ENCODE results near the gene HSBP1L1. TPM values are rescaled to one million over a fixed set of nuclear protein-coding genes. Genes with fewer than 3 reads are reported as not detected.

The HSBP1L1 gene
- total RNA-seq, 1 experiment from 2014 or later, result 56.8 TPM

DNA sequence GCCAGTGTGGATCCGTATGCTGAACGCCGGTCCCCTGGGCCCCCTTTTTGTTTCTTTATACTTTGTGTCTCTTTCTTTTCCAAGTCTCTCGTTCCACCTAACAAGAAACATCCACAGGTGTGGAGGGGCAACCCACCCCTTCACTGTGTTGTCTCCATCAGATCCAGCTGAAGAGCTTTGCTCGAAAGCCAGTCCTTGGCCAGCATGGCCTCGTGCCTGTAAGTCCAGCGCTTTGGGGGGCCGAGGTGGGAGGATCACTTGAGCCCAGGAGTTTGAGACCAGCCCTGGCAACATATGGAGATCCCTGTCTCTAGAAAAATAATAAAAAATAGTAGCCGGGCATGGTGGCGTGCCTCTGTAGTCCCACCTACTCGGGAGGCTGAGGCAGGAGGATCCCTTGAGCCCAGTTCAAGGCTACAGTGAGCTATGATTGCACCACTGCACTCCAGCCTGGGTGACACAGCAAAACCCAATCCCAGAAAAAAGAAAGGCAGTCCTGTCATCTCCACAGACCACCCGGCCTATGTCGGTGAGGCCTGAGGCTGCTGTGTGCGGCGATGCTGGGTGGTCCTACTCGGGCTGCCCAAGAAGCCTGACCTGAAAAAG, 3.4 kb upstream of the HSBP1L1 start:
- ATAC-seq, result no peak
- Histone ChIP-seq H3K36me3 (ENCODE audit: low read depth, low read length) (no peaks in the 10 kb centered on the region), H4K20me1 (ENCODE audit: low read length) (no peaks in the 10 kb centered on the region), H3K27me3 (ENCODE audit: low read length) (no peaks in the 10 kb centered on the region), H3K9ac (ENCODE audit: low read length) (peak overlapping the region; percentile 49), H2AFZ (ENCODE audit: low read length) (no peak overlapping the region), H3K4me1 (ENCODE audit: insufficient read depth, low read length) (peaks cover 55% of the 10 kb centered on the region), H3K79me2 (ENCODE audit: low read length) (peaks cover 18% of the 10 kb centered on the region), H3K27ac (ENCODE audit: low read length) (peak overlapping the region; percentile 89), H3K9me3 (ENCODE audit: low read length) (no peaks in the 10 kb centered on the region), H3F3A (ENCODE audit: low read length, unreplicated experiment) (no peaks in the 10 kb centered on the region), H3K4me2 (ENCODE audit: low read length) (peak overlapping the region; percentile 71), H3K4me3 (ENCODE audit: low read length) (no peak overlapping the region), H3K9me2 (replicated peaks; ENCODE audit: low read length) (no peaks in the 10 kb centered on the region)
- ChIA-PET CTCF (no interaction called here), POLR2A (ENCODE audit: unreplicated experiment) (no interaction called here)
- TF ChIP-seq CTCF (conservative IDR thresholded peaks at IDR 0.05; ENCODE audit: low read depth, low read length) (no peak), EZH2phosphoT487 (IDR thresholded peaks at IDR 0.05; ENCODE audit: borderline replicate concordance, low read length) (no peak), EZH2 (IDR thresholded peaks at IDR 0.05; ENCODE audit: low read length, unreplicated experiment) (no peak)
- BruUV-seq (replicated peaks), result no TSS peak
- no peak for DNase-seq
- intact Hi-C loops (cut with micrococcal nuclease), result loop anchor here (2.0 kb wide), 1 partner anchor 26 kb away; no protein-coding TSS in a partner anchor

GRCh38 chr18:79961527-79962291, 2.7 kb upstream of the HSBP1L1 start:
- peak; percentile 10 for ATAC-seq
- H3K79me2 ChIP-seq (ENCODE audit: low read length), result peaks cover 25% of the 10 kb centered on the region
- H3K4me1 ChIP-seq (ENCODE audit: insufficient read depth, low read length), result peaks cover 55% of the 10 kb centered on the region
- H4K20me1 ChIP-seq (ENCODE audit: low read length), result no peaks in the 10 kb centered on the region
- H3K9me3 ChIP-seq (ENCODE audit: low read length), result no peaks in the 10 kb centered on the region
- intact Hi-C loops (cut with micrococcal nuclease), result loop anchor here (2.0 kb wide), 1 partner anchor 27 kb away; no protein-coding TSS in a partner anchor
- peak overlapping the region; percentile 49 for H3K9ac ChIP-seq (ENCODE audit: low read length)
- ChIA-PET POLR2A (ENCODE audit: unreplicated experiment) (interaction anchor here (0.6 kb wide), 1 partner anchor 11 kb away, joined by 4 read pairs; no protein-coding TSS in a partner anchor), CTCF (interaction anchor here (1.1 kb wide), 1 partner anchor 28 kb away, joined by 10 read pairs; no protein-coding TSS in a partner anchor)
- H3K9me2 ChIP-seq (replicated peaks; ENCODE audit: low read length), result no peaks in the 10 kb centered on the region
- no peaks in the 10 kb centered on the region for H3K36me3 ChIP-seq (ENCODE audit: low read depth, low read length)
- peak overlapping the region; percentile 89 for H3K27ac ChIP-seq (ENCODE audit: low read length)
- H3K27me3 ChIP-seq (ENCODE audit: low read length), result no peaks in the 10 kb centered on the region
- peak; percentile 63 for DNase-seq
- H3F3A ChIP-seq (ENCODE audit: low read length, unreplicated experiment), result no peaks in the 10 kb centered on the region
- TF ChIP-seq CTCF (conservative IDR thresholded peaks at IDR 0.05; ENCODE audit: low read depth, low read length), result no peak
- TF ChIP-seq EZH2phosphoT487 (IDR thresholded peaks at IDR 0.05; ENCODE audit: borderline replicate concordance, low read length), result no peak
- no peak for TF ChIP-seq EZH2 (IDR thresholded peaks at IDR 0.05; ENCODE audit: low read length, unreplicated experiment)
- no peak overlapping the region for H3K4me3 ChIP-seq (ENCODE audit: low read length)
- H3K4me2 ChIP-seq (ENCODE audit: low read length), result peak overlapping the region; percentile 96
- no TSS peak for BruUV-seq (replicated peaks)
- H2AFZ ChIP-seq (ENCODE audit: low read length), result peak overlapping the region; percentile 58

All from PC-3 (cell line).